Lower lobe of right lung (tissue), 2 donors: ENCODE measurements around the gene MPRIP. TPM values are rescaled to one million over a fixed set of nuclear protein-coding genes. Genes with fewer than 3 reads are reported as not detected.

ENCODE experiments used
- ATAC-seq, 2 donors: fragments of 200-7000 bp; cut with Tn5 transposase; one replicate each; pipeline ENCODE4 v1.9.1; 2020 to 2022; ENCODE audit warnings: mild to moderate bottlenecking in 2 of 2, moderate library complexity in 2 of 2
- DNase-seq: peaks from one replicate; pipeline ENCODE4 v3.0.0-alpha.2; 2020
- H3K27ac ChIP-seq: fragments of 200-600 bp; one replicate; pipeline ENCODE4 v1.8.0; 2022
- H3K27me3 ChIP-seq: fragments of 200-600 bp; one replicate; pipeline ENCODE4 v1.8.0; 2022; ENCODE audit warnings: low read depth
- H3K36me3 ChIP-seq: fragments of 200-600 bp; one replicate; pipeline ENCODE4 v1.8.0; 2022; ENCODE audit warnings: mild to moderate bottlenecking
- H3K4me1 ChIP-seq: fragments of 200-600 bp; one replicate; pipeline ENCODE4 v1.8.0; 2022
- H3K4me3 ChIP-seq: fragments of 200-600 bp; one replicate; pipeline ENCODE4 v1.8.0; 2022; ENCODE audit warnings: mild to moderate bottlenecking
- H3K9me3 ChIP-seq: fragments of 200-600 bp; one replicate; pipeline ENCODE4 v1.8.0; 2022
- CTCF ChIP-seq: fragments of 200-600 bp; IDR thresholded peaks from one replicate; pipeline ENCODE4 v1.8.0; 2022; ENCODE audit warnings: antibody characterized with exemption, mild to moderate bottlenecking
- intact Hi-C: fragments of 100-400 bp; cut with DNase I; formaldehyde crosslinking; loops from one replicate; pipeline ENCODE4 v1.11.0; 2022
- total RNA-seq: library from RNA; stranded (reverse); fragmentation: NEBNext Ultra II Directional; extraction: Animal tissue kit (Norgen Biotek cat#: 25700); gene quantifications from one replicate; pipeline ENCODE4 v1.2.1, GENCODE V29; 2021
- donor health status: DM: no; HTN: yes; CAD: no; lungs with severe emphysema.

The MPRIP gene
- total RNA-seq, 1 donor from 2014 or later: 232 TPM

GRCh38 chr17:17152385-17152784, 110.1 kb downstream of the MPRIP start:
- no peak for TF ChIP-seq CTCF
- intact Hi-C loops: no loop called here
- Histone ChIP-seq H3K36me3 (peaks cover 91% of the 10 kb centered on the region), H3K27ac (no peak overlapping the region), H3K4me3 (no peak overlapping the region), H3K4me1 (peaks cover 20% of the 10 kb centered on the region), H3K9me3 (no peaks in the 10 kb centered on the region), H3K27me3 (no peaks in the 10 kb centered on the region)
- peak; percentile 44 to 55 for ATAC-seq
- DNase-seq: peak; percentile 66

DNA sequence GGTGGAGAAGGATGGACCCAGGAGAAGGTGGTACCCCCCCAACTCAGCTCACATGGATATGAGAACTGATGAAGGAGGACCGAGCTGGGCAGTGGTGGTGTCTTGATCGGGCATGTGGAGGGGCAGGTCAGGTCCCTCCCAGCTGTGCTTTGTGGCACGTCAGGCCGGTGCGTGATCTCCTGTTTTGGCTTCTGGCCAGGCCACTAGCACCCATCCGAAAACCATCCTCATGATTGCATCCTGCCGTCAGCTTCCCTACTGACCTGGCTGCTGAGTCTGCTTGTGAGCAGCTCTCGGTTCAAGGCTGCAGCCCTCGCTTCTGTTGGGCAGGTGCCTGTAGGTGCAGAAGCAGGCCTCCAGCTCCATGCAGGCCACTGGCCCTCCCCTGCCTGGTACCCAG, 110.8 kb downstream of the MPRIP start:
- Histone ChIP-seq H3K27ac (no peak overlapping the region), H3K36me3 (peaks cover 91% of the 10 kb centered on the region)
- no peak for ATAC-seq

DNA sequence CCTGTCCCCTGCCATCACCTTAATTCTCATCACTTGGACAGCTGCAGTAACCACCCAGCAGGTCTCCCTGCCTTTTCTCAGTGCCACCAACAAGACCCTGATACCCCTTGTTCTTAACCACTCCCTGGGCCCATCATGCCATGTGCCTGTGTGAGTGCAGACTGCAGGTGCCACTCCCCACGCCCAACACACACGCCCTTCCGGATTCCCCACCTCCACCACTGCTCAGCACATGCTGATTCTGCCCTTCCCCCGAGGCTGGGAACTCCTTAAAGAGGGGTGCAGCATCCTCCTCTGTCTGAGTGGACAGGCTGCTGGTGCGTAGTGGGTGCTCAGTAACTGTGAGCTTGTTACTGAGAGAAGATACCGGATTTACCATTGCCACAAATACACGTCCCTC, 111.5 kb downstream of the MPRIP start:
- intact Hi-C loops: no loop called here
- Histone ChIP-seq H3K4me1 (peaks cover 20% of the 10 kb centered on the region), H3K27me3 (no peaks in the 10 kb centered on the region), H3K9me3 (no peaks in the 10 kb centered on the region), H3K27ac (no peak overlapping the region), H3K36me3 (peaks cover 91% of the 10 kb centered on the region), H3K4me3 (no peak overlapping the region)
- no peak for TF ChIP-seq CTCF
- ATAC-seq: no peak
- DNase-seq: no peak

More for the DNA sequence above, 110.8 kb downstream of the MPRIP start:
- no peak for TF ChIP-seq CTCF
- no peak overlapping the region for H3K4me3 ChIP-seq
- H3K4me1 ChIP-seq: peaks cover 20% of the 10 kb centered on the region
- no peak for DNase-seq
- intact Hi-C loops: no loop called here
- no peaks in the 10 kb centered on the region for H3K27me3 ChIP-seq
- no peaks in the 10 kb centered on the region for H3K9me3 ChIP-seq

- intact Hi-C loops: no loop called here
- no peak for TF ChIP-seq CTCF
- H3K27ac ChIP-seq: no peak overlapping the region
- no peak overlapping the region for H3K4me3 ChIP-seq
- peaks cover 20% of the 10 kb centered on the region for H3K4me1 ChIP-seq
- no peak for ATAC-seq
- H3K9me3 ChIP-seq: no peaks in the 10 kb centered on the region
- H3K36me3 ChIP-seq: peaks cover 100% of the 10 kb centered on the region
- no peaks in the 10 kb centered on the region for H3K27me3 ChIP-seq
- no peak for DNase-seq
These were observed 112.3 kb downstream of the MPRIP start for GRCh38 chr17:17154556-17154955.

DNA sequence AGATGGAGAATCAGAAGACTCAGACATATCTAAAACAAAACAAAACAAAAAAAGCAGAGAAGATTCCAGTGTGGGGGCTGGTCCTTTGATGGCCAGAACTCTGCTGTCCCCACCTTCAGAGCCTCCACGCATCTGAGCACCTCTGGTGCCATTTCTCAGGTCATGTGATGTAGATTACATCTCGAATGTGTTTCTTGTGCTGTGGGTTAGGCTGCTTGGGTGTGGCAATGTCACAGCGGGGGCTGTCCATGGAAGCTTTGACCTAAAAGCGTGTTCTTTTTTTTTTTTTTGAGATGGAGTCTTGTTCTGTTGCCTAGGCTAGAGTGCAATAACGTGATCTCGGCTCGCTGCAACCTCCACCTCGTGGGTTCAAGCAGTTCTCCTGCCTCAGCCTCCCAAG, 112.7 kb downstream of the MPRIP start:
- H3K4me3 ChIP-seq: no peak overlapping the region
- ATAC-seq: no peak
- peaks cover 100% of the 10 kb centered on the region for H3K36me3 ChIP-seq
- H3K27ac ChIP-seq: no peak overlapping the region
- TF ChIP-seq CTCF: no peak
- intact Hi-C loops: no loop called here
- DNase-seq: no peak
- no peaks in the 10 kb centered on the region for H3K9me3 ChIP-seq
- no peaks in the 10 kb centered on the region for H3K27me3 ChIP-seq
- H3K4me1 ChIP-seq: peaks cover 20% of the 10 kb centered on the region

GRCh38 chr17:17155568-17155967, 113.3 kb downstream of the MPRIP start:
- DNase-seq: no peak
- peaks cover 100% of the 10 kb centered on the region for H3K36me3 ChIP-seq
- intact Hi-C loops: no loop called here

More at GRCh38 chr17:17155568-17155967, 113.3 kb downstream of the MPRIP start:
- H3K4me3 ChIP-seq: no peak overlapping the region
- no peaks in the 10 kb centered on the region for H3K27me3 ChIP-seq
- no peak for ATAC-seq
- peaks cover 20% of the 10 kb centered on the region for H3K4me1 ChIP-seq
- H3K9me3 ChIP-seq: no peaks in the 10 kb centered on the region
- TF ChIP-seq CTCF: no peak
- no peak overlapping the region for H3K27ac ChIP-seq
